ENCODE measurements around the gene CWF19L1. TPM values are rescaled to one million over a fixed set of nuclear protein-coding genes. Genes with fewer than 3 reads are reported as not detected.

The CWF19L1 gene
- total RNA-seq, 1 experiment from 2014 or later, result 28.1 TPM

DNA sequence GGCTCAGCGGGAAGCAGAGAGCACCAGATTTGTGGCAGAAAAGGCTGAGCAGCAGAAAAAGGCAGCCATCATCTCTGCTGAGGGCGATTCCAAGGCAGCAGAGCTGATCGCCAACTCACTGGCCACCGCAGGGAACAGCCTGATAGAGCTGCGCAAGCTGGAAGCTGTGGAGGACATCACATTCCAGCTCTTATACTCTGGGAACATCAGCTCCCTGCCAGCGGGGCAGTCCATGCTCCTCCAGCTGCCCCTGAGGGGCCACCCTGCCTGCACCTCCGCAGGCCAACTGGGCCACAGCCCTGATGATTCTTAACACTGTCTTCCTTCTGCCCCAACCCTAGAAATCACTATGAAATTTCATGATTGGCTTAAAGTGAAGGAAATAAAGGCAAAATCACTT is 18.6 kb downstream of the CWF19L1 start:
- POLR2A ChIA-PET, result no interaction called here
- CTCF ChIA-PET, result no interaction called here
- Mint-ChIP-seq H3K9me3 (no peaks in the 10 kb centered on the region), H3K36me3 (peaks cover 53% of the 10 kb centered on the region), H3K4me1 (no peaks in the 10 kb centered on the region), H3K27me3 (ENCODE audit: low read depth) (no peaks in the 10 kb centered on the region), H3K4me3 (no peak overlapping the region), H3K27ac (no peak overlapping the region)
- TF ChIP-seq, protein P1, sequence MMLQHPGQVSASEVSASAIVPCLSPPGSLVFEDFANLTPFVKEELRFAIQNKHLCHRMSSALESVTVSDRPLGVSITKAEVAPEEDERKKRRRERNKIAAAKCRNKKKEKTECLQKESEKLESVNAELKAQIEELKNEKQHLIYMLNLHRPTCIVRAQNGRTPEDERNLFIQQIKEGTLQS (CRISPR knock-in tag; conservative IDR thresholded peaks at IDR 0.05), result no peak
- TF ChIP-seq GRHL2 (CRISPR knock-in tag; IDR thresholded peaks at IDR 0.05; ENCODE audit: insufficient replicate concordance, severe bottlenecking), result no peak
- TF ChIP-seq PRRX2 (CRISPR knock-in tag; IDR thresholded peaks at IDR 0.05), result no peak
- no peak for TF ChIP-seq NFATC4 (CRISPR knock-in tag; IDR thresholded peaks at IDR 0.05)
- TF ChIP-seq NR3C1 (CRISPR knock-in tag; conservative IDR thresholded peaks at IDR 0.05; ENCODE audit: low read depth), result no peak
- TF ChIP-seq ZNF121 (CRISPR knock-in tag; IDR thresholded peaks at IDR 0.05), result no peak
- no peak for TF ChIP-seq TP53 (CRISPR knock-in tag; IDR thresholded peaks at IDR 0.05)
- TF ChIP-seq ELF4 (CRISPR knock-in tag; IDR thresholded peaks at IDR 0.05; ENCODE audit: low read depth), result no peak
- TF ChIP-seq, protein P2, sequence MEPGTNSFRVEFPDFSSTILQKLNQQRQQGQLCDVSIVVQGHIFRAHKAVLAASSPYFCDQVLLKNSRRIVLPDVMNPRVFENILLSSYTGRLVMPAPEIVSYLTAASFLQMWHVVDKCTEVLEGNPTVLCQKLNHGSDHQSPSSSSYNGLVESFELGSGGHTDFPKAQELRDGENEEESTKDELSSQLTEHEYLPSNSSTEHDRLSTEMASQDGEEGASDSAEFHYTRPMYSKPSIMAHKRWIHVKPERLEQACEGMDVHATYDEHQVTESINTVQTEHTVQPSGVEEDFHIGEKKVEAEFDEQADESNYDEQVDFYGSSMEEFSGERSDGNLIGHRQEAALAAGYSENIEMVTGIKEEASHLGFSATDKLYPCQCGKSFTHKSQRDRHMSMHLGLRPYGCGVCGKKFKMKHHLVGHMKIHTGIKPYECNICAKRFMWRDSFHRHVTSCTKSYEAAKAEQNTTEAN (CRISPR knock-in tag; IDR thresholded peaks at IDR 0.05), result no peak
- ATAC-seq (no peak), DNase-seq (ENCODE audit: low spot score) (no peak)

DNA sequence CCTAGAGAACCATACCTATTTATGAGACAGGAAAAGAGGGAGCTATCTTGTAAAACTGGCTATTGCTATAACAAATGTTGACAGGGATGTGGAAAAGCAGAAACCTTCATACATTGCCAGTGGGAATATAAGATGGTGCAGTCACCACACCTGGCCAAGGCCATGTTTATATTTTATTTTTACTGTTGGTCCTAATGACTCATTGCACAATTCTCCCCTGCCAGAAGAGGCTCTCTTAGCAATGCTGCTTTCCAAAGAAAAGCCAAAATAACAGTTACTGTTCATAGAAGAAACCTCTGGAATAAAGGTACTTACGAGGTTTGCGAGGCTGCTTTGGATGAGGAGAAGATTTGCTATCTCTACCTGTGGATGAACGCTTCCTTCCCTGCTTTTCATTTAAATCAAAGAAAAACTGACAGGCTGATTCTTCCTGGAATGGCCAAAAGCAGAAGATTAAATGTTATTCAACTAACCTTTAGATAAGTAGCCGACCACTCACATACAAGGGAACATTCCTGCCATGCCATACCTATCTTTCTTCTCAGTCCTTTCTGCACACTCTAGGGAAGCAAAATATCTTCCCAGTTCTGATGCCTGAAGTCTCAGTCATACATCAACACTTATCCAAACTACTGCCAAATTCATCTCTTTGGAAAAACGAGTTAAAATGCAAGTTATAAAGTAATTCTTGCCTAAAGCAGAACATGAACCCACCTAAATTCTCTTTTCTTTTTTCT is 21.8 kb downstream of the CWF19L1 start:
- no peaks in the 10 kb centered on the region for H3K9me3 Mint-ChIP-seq
- no peaks in the 10 kb centered on the region for H3K27me3 Mint-ChIP-seq (ENCODE audit: low read depth)
- no peak overlapping the region for H3K4me3 Mint-ChIP-seq
- DNase-seq (ENCODE audit: low spot score), result no peak
- no peaks in the 10 kb centered on the region for H3K4me1 Mint-ChIP-seq
- no peak overlapping the region for H3K27ac Mint-ChIP-seq
- peaks cover 53% of the 10 kb centered on the region for H3K36me3 Mint-ChIP-seq
- TF ChIP-seq, protein P3, sequence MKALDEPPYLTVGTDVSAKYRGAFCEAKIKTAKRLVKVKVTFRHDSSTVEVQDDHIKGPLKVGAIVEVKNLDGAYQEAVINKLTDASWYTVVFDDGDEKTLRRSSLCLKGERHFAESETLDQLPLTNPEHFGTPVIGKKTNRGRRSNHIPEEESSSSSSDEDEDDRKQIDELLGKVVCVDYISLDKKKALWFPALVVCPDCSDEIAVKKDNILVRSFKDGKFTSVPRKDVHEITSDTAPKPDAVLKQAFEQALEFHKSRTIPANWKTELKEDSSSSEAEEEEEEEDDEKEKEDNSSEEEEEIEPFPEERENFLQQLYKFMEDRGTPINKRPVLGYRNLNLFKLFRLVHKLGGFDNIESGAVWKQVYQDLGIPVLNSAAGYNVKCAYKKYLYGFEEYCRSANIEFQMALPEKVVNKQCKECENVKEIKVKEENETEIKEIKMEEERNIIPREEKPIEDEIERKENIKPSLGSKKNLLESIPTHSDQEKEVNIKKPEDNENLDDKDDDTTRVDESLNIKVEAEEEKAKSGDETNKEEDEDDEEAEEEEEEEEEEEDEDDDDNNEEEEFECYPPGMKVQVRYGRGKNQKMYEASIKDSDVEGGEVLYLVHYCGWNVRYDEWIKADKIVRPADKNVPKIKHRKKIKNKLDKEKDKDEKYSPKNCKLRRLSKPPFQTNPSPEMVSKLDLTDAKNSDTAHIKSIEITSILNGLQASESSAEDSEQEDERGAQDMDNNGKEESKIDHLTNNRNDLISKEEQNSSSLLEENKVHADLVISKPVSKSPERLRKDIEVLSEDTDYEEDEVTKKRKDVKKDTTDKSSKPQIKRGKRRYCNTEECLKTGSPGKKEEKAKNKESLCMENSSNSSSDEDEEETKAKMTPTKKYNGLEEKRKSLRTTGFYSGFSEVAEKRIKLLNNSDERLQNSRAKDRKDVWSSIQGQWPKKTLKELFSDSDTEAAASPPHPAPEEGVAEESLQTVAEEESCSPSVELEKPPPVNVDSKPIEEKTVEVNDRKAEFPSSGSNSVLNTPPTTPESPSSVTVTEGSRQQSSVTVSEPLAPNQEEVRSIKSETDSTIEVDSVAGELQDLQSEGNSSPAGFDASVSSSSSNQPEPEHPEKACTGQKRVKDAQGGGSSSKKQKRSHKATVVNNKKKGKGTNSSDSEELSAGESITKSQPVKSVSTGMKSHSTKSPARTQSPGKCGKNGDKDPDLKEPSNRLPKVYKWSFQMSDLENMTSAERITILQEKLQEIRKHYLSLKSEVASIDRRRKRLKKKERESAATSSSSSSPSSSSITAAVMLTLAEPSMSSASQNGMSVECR (CRISPR knock-in tag; IDR thresholded peaks at IDR 0.05; ENCODE audit: borderline replicate concordance), result no peak
- TF ChIP-seq, protein P4, sequence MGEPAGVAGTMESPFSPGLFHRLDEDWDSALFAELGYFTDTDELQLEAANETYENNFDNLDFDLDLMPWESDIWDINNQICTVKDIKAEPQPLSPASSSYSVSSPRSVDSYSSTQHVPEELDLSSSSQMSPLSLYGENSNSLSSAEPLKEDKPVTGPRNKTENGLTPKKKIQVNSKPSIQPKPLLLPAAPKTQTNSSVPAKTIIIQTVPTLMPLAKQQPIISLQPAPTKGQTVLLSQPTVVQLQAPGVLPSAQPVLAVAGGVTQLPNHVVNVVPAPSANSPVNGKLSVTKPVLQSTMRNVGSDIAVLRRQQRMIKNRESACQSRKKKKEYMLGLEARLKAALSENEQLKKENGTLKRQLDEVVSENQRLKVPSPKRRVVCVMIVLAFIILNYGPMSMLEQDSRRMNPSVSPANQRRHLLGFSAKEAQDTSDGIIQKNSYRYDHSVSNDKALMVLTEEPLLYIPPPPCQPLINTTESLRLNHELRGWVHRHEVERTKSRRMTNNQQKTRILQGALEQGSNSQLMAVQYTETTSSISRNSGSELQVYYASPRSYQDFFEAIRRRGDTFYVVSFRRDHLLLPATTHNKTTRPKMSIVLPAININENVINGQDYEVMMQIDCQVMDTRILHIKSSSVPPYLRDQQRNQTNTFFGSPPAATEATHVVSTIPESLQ (CRISPR knock-in tag; IDR thresholded peaks at IDR 0.05), result no peak
- no peak for TF ChIP-seq CREB1 (CRISPR knock-in tag; IDR thresholded peaks at IDR 0.05)
- TF ChIP-seq SP1 (CRISPR knock-in tag; conservative IDR thresholded peaks at IDR 0.05), result no peak
- TF ChIP-seq, protein P5, sequence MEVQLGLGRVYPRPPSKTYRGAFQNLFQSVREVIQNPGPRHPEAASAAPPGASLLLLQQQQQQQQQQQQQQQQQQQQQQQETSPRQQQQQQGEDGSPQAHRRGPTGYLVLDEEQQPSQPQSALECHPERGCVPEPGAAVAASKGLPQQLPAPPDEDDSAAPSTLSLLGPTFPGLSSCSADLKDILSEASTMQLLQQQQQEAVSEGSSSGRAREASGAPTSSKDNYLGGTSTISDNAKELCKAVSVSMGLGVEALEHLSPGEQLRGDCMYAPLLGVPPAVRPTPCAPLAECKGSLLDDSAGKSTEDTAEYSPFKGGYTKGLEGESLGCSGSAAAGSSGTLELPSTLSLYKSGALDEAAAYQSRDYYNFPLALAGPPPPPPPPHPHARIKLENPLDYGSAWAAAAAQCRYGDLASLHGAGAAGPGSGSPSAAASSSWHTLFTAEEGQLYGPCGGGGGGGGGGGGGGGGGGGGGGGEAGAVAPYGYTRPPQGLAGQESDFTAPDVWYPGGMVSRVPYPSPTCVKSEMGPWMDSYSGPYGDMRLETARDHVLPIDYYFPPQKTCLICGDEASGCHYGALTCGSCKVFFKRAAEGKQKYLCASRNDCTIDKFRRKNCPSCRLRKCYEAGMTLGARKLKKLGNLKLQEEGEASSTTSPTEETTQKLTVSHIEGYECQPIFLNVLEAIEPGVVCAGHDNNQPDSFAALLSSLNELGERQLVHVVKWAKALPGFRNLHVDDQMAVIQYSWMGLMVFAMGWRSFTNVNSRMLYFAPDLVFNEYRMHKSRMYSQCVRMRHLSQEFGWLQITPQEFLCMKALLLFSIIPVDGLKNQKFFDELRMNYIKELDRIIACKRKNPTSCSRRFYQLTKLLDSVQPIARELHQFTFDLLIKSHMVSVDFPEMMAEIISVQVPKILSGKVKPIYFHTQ (CRISPR knock-in tag; IDR thresholded peaks at IDR 0.05), result no peak
- no peak for TF ChIP-seq SMAD4 (CRISPR knock-in tag; IDR thresholded peaks at IDR 0.05)
- no peak for TF ChIP-seq FOXP1 (CRISPR knock-in tag; IDR thresholded peaks at IDR 0.05; ENCODE audit: borderline replicate concordance)
- no peak for TF ChIP-seq ZNF219 (CRISPR knock-in tag; IDR thresholded peaks at IDR 0.05; ENCODE audit: borderline replicate concordance)
- TF ChIP-seq, protein P6, sequence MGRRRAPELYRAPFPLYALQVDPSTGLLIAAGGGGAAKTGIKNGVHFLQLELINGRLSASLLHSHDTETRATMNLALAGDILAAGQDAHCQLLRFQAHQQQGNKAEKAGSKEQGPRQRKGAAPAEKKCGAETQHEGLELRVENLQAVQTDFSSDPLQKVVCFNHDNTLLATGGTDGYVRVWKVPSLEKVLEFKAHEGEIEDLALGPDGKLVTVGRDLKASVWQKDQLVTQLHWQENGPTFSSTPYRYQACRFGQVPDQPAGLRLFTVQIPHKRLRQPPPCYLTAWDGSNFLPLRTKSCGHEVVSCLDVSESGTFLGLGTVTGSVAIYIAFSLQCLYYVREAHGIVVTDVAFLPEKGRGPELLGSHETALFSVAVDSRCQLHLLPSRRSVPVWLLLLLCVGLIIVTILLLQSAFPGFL (CRISPR knock-in tag; IDR thresholded peaks at IDR 0.05; ENCODE audit: borderline replicate concordance), result no peak
- no peak for TF ChIP-seq ZNF671 (CRISPR knock-in tag; IDR thresholded peaks at IDR 0.05)
- no peak for TF ChIP-seq ZNF121 (CRISPR knock-in tag; IDR thresholded peaks at IDR 0.05)
- ChIA-PET POLR2A (no interaction called here), CTCF (no interaction called here)
- no peak for ATAC-seq
